H1 (cell line): ENCODE results near the gene WASHC3. TPM values are rescaled to one million over a fixed set of nuclear protein-coding genes. Genes with fewer than 3 reads are reported as not detected.
"Not testable (repeated sequence)": the region's sequence is repeated elsewhere in the genome, so short reads cannot be mapped to it uniquely, and the experiment has no call there.

Experiments
- CTCF ChIA-PET: fragments of 300-600 bp; sonication (Branson Sonifier 250); formaldehyde crosslinking; loops from one replicate; lab custom pipeline; 2021; ENCODE audit not compliant: partially characterized antibody; lab: Charles Lee
- POLR2A ChIA-PET: fragments of 300-600 bp; sonication (Branson Sonifier 250); formaldehyde crosslinking; loops from one replicate; lab custom pipeline; 2021; ENCODE audit warnings: inconsistent platforms; ENCODE audit not compliant: partially characterized antibody; lab: Charles Lee
- DNase-seq, 2 experiments: peaks; one replicate each; pipeline versions ENCODE4 v3.0.0 to v3.0.0-alpha.2; 2010 to 2022; ENCODE audit warnings: low spot score in 2 of 2, low read depth in 1 of 2, mixed read lengths in 1 of 2
- FAIRE-seq: peaks from 2 replicates; lab custom pipeline; 2011; peaks lifted over from hg19 to GRCh38; lab: Jason Lieb, UNC
- H2AFZ ChIP-seq: 2 replicates; pipeline ENCODE4 v1.8.1; 2012; ENCODE audit warnings: low read length, inconsistent platforms
- H2AK5ac ChIP-seq: 2 replicates; pipeline ENCODE4 v1.6.1; 2013; ENCODE audit warnings: low read depth, low read length
- H2BK120ac ChIP-seq: replicated peaks from 2 replicates; pipeline ENCODE3; 2013; ENCODE audit warnings: low read depth, low read length, inconsistent platforms
- H2BK12ac ChIP-seq: 2 replicates; pipeline ENCODE4 v1.6.1; 2013; ENCODE audit warnings: low read depth, low read length
- H2BK15ac ChIP-seq: 2 replicates; pipeline ENCODE4 v1.6.1; 2013; ENCODE audit warnings: low read length
- H2BK20ac ChIP-seq: 2 replicates; pipeline ENCODE4 v1.6.1; 2013; ENCODE audit warnings: low read length
- H2BK5ac ChIP-seq: 2 replicates; pipeline ENCODE4 v1.6.1; 2013; ENCODE audit warnings: low read depth, low read length
- H3K14ac ChIP-seq: 2 replicates; pipeline ENCODE4 v1.6.1; 2013; ENCODE audit warnings: inconsistent platforms; ENCODE audit not compliant: insufficient read length
- H3K18ac ChIP-seq: 2 replicates; pipeline ENCODE4 v1.6.1; 2013; ENCODE audit warnings: low read length; ENCODE audit errors: extremely low read depth
- H3K23ac ChIP-seq: 2 replicates; pipeline ENCODE4 v1.6.1; 2013; ENCODE audit warnings: inconsistent platforms; ENCODE audit not compliant: insufficient read length
- H3K23me2 ChIP-seq: 2 replicates; pipeline ENCODE4 v1.6.1; 2013; ENCODE audit warnings: low read depth, low read length
- H3K27ac ChIP-seq: 2 replicates; pipeline ENCODE4 v1.6.1; 2011; ENCODE audit warnings: low read depth, low read length, inconsistent platforms
- H3K27me3 ChIP-seq, 4 experiments: replicated peaks in 1 of 4; 1 replicate in 1 of 4; 2 replicates in 3 of 4; pipeline versions ENCODE4 v1.6.1 to v1.8.1; 2011 to 2013; ENCODE audit warnings: low read length in 3 of 4, mild to moderate bottlenecking in 3 of 4, inconsistent platforms in 2 of 4, mixed read lengths in 2 of 4, moderate library complexity in 1 of 4; ENCODE audit not compliant: control insufficient read depth in 3 of 4, insufficient read depth in 3 of 4; ENCODE audit errors: extremely low read depth in 1 of 4
- H3K36me3 ChIP-seq, 4 experiments: 2 replicates each; pipeline versions ENCODE4 v1.6.1 to v1.8.1; 2011 to 2013; ENCODE audit warnings: mild to moderate bottlenecking in 4 of 4, low read length in 3 of 4, moderate library complexity in 2 of 4, control low read depth in 1 of 4, inconsistent platforms in 1 of 4; ENCODE audit not compliant: insufficient read depth in 4 of 4, control insufficient read depth in 2 of 4
- H3K4ac ChIP-seq: replicated peaks from 2 replicates; pipeline ENCODE3; 2013; ENCODE audit warnings: low read length, low read depth, mixed read lengths, inconsistent platforms; ENCODE audit not compliant: insufficient read length
- H3K4me1 ChIP-seq, 4 experiments: replicated peaks in 1 of 4; 1 replicate in 1 of 4; 2 replicates in 3 of 4; pipeline versions ENCODE4 v1.6.1 to v1.8.1; 2011 to 2013; ENCODE audit warnings: low read length in 3 of 4, inconsistent platforms in 2 of 4, mixed read lengths in 1 of 4; ENCODE audit not compliant: insufficient read depth in 4 of 4, control insufficient read depth in 3 of 4
- H3K4me2 ChIP-seq, 2 experiments: 2 replicates each; pipeline versions ENCODE4 v1.6.1 to v1.8.1; 2011 to 2013; ENCODE audit warnings: low read depth in 2 of 2, low read length in 2 of 2, control low read depth in 1 of 2, inconsistent platforms in 1 of 2, mild to moderate bottlenecking in 1 of 2; ENCODE audit not compliant: insufficient read depth in 1 of 2
- H3K4me3 ChIP-seq, 4 experiments: fragments of 200-600, 300-600 bp in 1 of 4; sonication (generic), shearing (Covaris generic), sonication (Bioruptor Twin) in 1 of 4; 2 replicates each; pipeline versions ENCODE4 v1.5.1 to v1.8.1; 2011 to 2016; ENCODE audit warnings: low read length in 4 of 4, low read depth in 3 of 4, control low read depth in 2 of 4, inconsistent platforms in 2 of 4, mild to moderate bottlenecking in 2 of 4, mixed read lengths in 1 of 4, moderate library complexity in 1 of 4; ENCODE audit not compliant: insufficient read depth in 2 of 4; ENCODE audit errors: extremely low read depth in 1 of 4
- H3K56ac ChIP-seq: replicated peaks from 2 replicates; pipeline ENCODE3; 2013; ENCODE audit warnings: low read depth, mild to moderate bottlenecking, mixed read lengths, low read length, inconsistent platforms; ENCODE audit not compliant: insufficient read length
- H3K79me1 ChIP-seq: 2 replicates; pipeline ENCODE4 v1.6.1; 2013; ENCODE audit warnings: low read depth, low read length, control low read depth
- H3K79me2 ChIP-seq, 2 experiments: 2 replicates each; pipeline versions ENCODE4 v1.6.1 to v1.8.1; 2012 to 2013; ENCODE audit warnings: low read length in 2 of 2, mild to moderate bottlenecking in 2 of 2, inconsistent platforms in 1 of 2; ENCODE audit not compliant: insufficient read depth in 2 of 2, control insufficient read depth in 1 of 2
- H3K9ac ChIP-seq, 4 experiments: replicated peaks in 1 of 4; 1 replicate in 1 of 4; 2 replicates in 3 of 4; pipeline versions ENCODE4 v1.6.1 to v1.8.1; 2011 to 2013; ENCODE audit warnings: low read depth in 3 of 4, low read length in 3 of 4, control low read depth in 2 of 4, mild to moderate bottlenecking in 2 of 4, moderate library complexity in 2 of 4, inconsistent platforms in 1 of 4; ENCODE audit errors: extremely low read depth in 1 of 4
- H3K9me3 ChIP-seq, 2 experiments: 2 replicates each; pipeline versions ENCODE4 v1.6.1 to v1.8.1; 2012 to 2013; ENCODE audit warnings: mild to moderate bottlenecking in 2 of 2, moderate library complexity in 2 of 2, control low read depth in 1 of 2, inconsistent platforms in 1 of 2, low read depth in 1 of 2, low read length in 1 of 2, mixed read lengths in 1 of 2; ENCODE audit not compliant: insufficient read depth in 2 of 2
- H4K20me1 ChIP-seq, 2 experiments: replicated peaks in 1 of 2; 2 replicates each; pipeline versions ENCODE3 to v1.8.1; 2011 to 2013; ENCODE audit warnings: inconsistent platforms in 2 of 2, low read length in 2 of 2, mild to moderate bottlenecking in 1 of 2; ENCODE audit not compliant: insufficient read depth in 2 of 2, control insufficient read depth in 1 of 2
- H4K5ac ChIP-seq: 2 replicates; pipeline ENCODE4 v1.6.1; 2013; ENCODE audit warnings: low read length, low read depth, mixed read lengths, inconsistent platforms; ENCODE audit not compliant: insufficient read length
- H4K8ac ChIP-seq: 2 replicates; pipeline ENCODE4 v1.8.0; 2013; ENCODE audit warnings: mild to moderate bottlenecking, moderate library complexity, low read length, inconsistent platforms; ENCODE audit not compliant: insufficient read depth; ENCODE audit errors: extremely low read depth
- H4K91ac ChIP-seq: replicated peaks from 2 replicates; pipeline ENCODE3; 2013; ENCODE audit warnings: low read length, mixed read lengths, inconsistent platforms; ENCODE audit not compliant: insufficient read length
- CTBP2 ChIP-seq: IDR thresholded peaks from 2 replicates; pipeline ENCODE4 v1.7.0; 2011; ENCODE audit warnings: borderline replicate concordance, mild to moderate bottlenecking, moderate library complexity, mixed read lengths, low read length; ENCODE audit not compliant: insufficient read depth, insufficient read length
- WGBS, 2 experiments: shearing (Covaris generic) in 1 of 2; methylation state at CpG; one replicate each; pipeline versions ENCODE4 v1.1.6 to v1.1.7; 2013 to 2015; ENCODE audit warnings: low lambda C conversion rate in 2 of 2, mixed read lengths in 2 of 2, inconsistent platforms in 1 of 2, low coverage in 1 of 2, missing lambda C conversion rate in 1 of 2; ENCODE audit not compliant: insufficient replicate concordance in 2 of 2, insufficient coverage in 1 of 2, insufficient read length in 1 of 2; ENCODE audit errors: extremely low coverage in 1 of 2, missing lambda C conversion rate in 1 of 2; 5-methylcytosine and 5-hydroxymethylcytosine counted together
- polyA plus RNA-seq, 7 experiments: library from polyadenylated mRNA; depleted of rRNA in 3 of 7; stranded (reverse) in 5 of 7; unstranded in 2 of 7; fragments of >200 nt in 5 of 7; fragments of 200-250 nt in 2 of 7; gene quantifications; 1 replicate in 5 of 7; 2 replicates in 1 of 7; 4 replicates in 1 of 7; pipeline versions ENCODE4 v1.2.1 to v1.2.3, GENCODE V29; 2011 to 2013; ENCODE audit warnings: missing spikeins in 2 of 7, mixed read lengths in 2 of 7
- total RNA-seq: library from RNA; stranded (reverse); fragmentation: NEBNext Ultra II Directional; extraction: Animal tissue kit (Norgen Biotek cat#: 25700); gene quantifications from 2 replicates; pipeline ENCODE4 v1.2.1, GENCODE V29; 2021

WASHC3 gene
- total and polyA plus RNA-seq, 2 of the 8 experiments (the other 6 are each of a cell fraction or from before 2014, with no cell fraction given): 7.4 to 8.3 TPM

- H3K9ac ChIP-seq: no peak overlapping the region
- H3K4ac ChIP-seq: no peak overlapping the region
- no peak overlapping the region for H3K27ac ChIP-seq
- no peak overlapping the region for H4K5ac ChIP-seq
- no peak overlapping the region for H2AK5ac ChIP-seq
- no peak overlapping the region for H3K18ac ChIP-seq
- H3K56ac ChIP-seq: no peak overlapping the region
- H3K23me2 ChIP-seq: no peaks in the 10 kb centered on the region
- H2AFZ ChIP-seq: no peak overlapping the region
- ChIA-PET CTCF (no interaction called here), POLR2A (no interaction called here)
- no peak for FAIRE-seq
- H2BK15ac ChIP-seq: no peak overlapping the region
- H3K9me3 ChIP-seq: no peaks in the 10 kb centered on the region
- 96% methylated on average over 4 of the region's 4 CpGs; no CpG with 5 or more reads in 1 of the 2 experiments for WGBS, 2 experiments
- no peak for TF ChIP-seq CTBP2
- TF ChIP-seq, all 59 proteins: peak for 0
- Histone ChIP-seq H3K14ac (no peak overlapping the region), H2BK12ac (no peak overlapping the region), H3K79me2 (no peaks in the 10 kb centered on the region), H2BK5ac (no peak overlapping the region), H3K4me1 (no peaks in the 10 kb centered on the region), H4K91ac (no peak overlapping the region), H4K20me1 (no peaks in the 10 kb centered on the region), H3K36me3 (peaks cover 5 to 40% (median 20%) of the 10 kb centered on the region in 4 experiments), H3K4me2 (no peak overlapping the region), H2BK120ac (no peak overlapping the region), H3K23ac (no peak overlapping the region), H3K4me3 (no peak overlapping the region), H3K27me3 (no peaks in the 10 kb centered on the region), H4K8ac (no peak overlapping the region), H2BK20ac (no peak overlapping the region), H3K79me1 (no peaks in the 10 kb centered on the region)
- DNase-seq: no peak
Measured at GRCh38 chr12:102080842-102081241, 19.1 kb upstream of the WASHC3 start.

DNA sequence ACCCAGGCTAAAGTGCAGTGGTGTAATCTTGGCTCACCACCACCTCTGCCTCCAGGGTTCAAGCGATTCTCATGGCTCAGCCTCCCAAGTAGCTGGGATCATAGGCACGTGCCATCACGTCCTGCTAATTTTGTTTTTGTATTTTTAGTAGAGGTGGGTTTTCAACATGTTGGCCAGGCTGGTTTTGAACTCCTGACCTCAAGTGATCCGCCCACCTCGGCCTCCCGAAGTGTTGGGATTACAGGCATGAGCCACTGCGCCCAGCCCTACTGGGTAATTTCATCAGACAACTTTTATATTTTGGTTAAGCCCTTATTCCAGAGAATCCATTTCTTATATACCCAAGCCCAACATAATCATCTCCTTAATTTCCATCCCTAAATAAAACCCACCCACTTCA, 10.3 kb upstream of the WASHC3 start:
- H4K5ac ChIP-seq, H2BK5ac ChIP-seq, H3K14ac ChIP-seq, H2BK15ac ChIP-seq, H3K56ac ChIP-seq, CTCF ChIA-PET, H2BK20ac ChIP-seq, H2BK12ac ChIP-seq, H3K4ac ChIP-seq, H3K23me2 ChIP-seq, H3K27ac ChIP-seq, H3K9ac ChIP-seq, H2AFZ ChIP-seq, H2AK5ac ChIP-seq, FAIRE-seq, H3K79me1 ChIP-seq, DNase-seq, H4K20me1 ChIP-seq, H3K4me3 ChIP-seq, H3K4me2 ChIP-seq, H3K23ac ChIP-seq, H4K91ac ChIP-seq, H4K8ac ChIP-seq, H3K4me1 ChIP-seq, H3K18ac ChIP-seq, H3K27me3 ChIP-seq, H2BK120ac ChIP-seq, H3K9me3 ChIP-seq, H3K79me2 ChIP-seq: not testable (repeated sequence)
- POLR2A ChIA-PET: interaction anchor here (0.8 kb wide), 1 partner anchor 1516 kb away, joined by 3 read pairs; no protein-coding TSS in a partner anchor
- 89% methylated on average over 7 of the region's 7 CpGs; no CpG with 5 or more reads in 1 of the 2 experiments for WGBS, 2 experiments
- H3K36me3 ChIP-seq: peaks cover 3 to 14% (median 6%) of the 10 kb centered on the region in 4 experiments
